Stimulated activated CD8-positive, alpha-beta memory T cell treated with anti-CD3 and anti-CD28 coated beads, Interleukin-7, amount 100 ng/mL, for 24 hours (primary cell): ENCODE results near the gene TOMM5.

Source experiments
- DNase-seq: peaks from one replicate; pipeline ENCODE4 v3.0.0-alpha.2; 2020; ENCODE audit warnings: low read depth

The TOMM5 gene

DNA sequence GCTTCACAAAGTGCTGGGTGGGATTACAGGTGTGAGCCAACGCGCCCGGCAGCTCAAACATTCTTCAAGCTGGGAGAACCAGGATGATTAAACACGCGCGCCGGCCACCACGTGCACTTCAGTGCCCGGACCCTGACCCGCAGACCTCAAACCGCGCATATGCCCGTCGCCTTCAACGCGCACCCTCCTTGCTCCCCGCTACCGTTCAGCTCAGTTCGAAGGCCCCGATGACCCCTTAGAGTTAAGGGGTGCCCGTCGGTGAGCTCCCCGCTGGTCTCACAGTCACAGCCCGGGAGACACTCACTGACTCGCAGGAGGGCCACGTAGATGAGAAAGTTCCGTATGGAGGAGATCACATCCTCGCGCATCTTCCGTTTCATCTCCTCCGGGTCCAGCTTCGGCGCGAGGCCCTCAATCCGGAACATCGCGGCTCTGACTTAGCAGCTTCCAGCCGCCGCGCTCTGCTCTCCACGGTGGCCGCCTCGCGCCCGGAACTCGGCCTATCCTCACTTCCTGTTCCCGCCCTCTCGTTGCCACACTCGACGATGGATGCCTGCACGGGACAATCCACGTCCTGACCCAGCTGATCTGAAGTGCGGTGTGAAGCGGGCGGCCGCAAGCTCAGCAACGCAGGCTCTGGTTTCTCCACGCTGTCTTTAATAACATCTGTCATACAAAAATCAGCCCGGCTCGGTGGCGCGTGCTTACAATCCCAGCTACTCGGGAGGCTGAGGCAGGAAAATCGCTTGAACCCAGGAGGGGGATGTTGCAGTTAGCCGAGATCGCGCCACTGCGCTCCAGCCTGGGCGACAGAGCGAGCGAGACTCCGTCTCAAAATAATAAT lies at the start of gene TOMM5:
TSS of gene TOMM5 (minus strand) at position 490 of the 844 bp plus-strand sequence. CDS start at position 425, 65 bp downstream.
- peak; percentile 84 for DNase-seq

DNA sequence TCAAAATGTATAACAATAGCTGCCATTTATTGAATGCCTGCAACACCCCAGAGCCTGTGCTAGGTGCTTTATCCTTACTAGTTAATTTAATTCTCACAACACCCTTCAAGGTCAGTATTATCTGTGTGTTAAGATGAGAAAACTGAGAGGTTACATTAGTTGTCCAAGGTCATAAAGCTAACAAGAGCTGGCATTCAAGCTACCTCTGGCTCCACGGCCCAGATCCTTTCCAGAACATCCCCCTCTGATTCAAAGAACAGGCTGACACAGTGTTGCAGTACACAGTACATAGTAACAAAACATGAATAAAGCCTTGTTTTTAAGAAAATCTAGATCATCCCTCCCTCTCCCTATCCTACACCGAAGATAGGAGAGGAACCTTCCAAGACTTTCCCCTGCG lies 48.9 kb upstream of the TOMM5 start:
- no peak for DNase-seq

DNA sequence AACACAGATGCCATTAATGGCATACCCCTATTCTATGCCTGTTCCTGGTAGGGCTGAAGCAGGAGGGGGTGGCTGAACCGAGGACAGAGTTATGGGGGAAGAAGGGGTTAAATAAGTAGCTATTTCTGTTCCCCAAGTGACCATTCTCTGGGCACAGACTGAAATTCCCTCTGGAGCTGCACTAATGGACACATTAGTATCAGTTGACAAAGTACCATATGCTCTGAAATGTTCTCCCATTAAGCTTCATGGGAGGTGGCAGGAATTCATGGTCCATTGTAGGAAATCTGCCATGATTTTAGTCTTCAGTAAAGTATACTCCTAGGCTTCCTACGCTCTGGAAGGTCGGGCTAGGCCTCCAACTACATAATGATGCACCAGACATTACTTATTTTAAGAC lies 47.8 kb upstream of the TOMM5 start:
- no peak for DNase-seq

DNA sequence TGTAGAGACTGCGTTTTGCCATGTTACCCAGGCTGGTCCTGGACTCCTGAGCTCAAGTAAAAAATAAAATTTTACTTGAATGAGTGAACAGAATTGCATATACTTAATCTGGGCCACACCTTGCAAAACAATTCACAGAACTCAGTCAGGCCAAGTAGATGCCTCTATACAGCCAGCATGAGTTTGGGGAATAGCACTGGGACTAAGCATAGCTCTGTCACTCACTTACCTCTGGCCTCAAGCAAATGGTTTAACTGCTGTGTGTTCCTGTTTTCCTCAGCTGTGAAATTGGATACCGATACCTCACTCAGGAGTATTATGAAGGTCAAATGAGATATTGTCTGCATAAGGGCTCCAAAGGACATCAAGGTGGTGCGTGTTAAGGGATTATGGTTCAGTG lies 47.4 kb upstream of the TOMM5 start:
- DNase-seq, result no peak

DNA sequence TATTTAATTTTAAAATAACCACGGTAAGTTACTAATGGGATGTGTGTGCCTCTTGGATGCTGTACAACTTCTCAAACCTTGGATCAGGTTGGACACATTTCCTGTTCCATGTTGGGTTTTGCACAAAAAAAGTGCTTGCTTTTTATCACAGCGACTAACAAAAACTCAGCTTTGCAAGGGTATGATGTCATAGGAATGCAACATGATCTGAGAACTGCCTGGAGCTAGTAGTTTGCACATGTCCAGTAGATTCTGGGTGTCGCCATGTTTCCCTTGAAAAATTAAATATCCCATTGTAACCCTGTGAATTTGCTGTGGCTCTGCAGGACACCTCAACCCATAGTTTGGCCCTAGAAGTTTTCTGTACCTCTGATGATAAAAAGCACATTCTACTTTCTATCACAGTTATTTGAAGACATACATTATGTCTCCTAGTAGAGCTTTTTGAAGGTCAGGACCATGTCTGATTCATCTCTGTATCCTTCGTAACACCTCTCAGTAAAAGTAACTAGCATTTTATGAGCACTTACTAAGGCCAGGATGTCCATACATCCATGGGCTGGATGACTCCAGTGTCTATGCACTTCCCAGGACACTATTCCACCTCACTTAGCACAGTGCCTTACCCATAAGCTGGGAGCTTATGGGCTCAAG lies 46.8 kb upstream of the TOMM5 start:
- DNase-seq, result no peak

DNA sequence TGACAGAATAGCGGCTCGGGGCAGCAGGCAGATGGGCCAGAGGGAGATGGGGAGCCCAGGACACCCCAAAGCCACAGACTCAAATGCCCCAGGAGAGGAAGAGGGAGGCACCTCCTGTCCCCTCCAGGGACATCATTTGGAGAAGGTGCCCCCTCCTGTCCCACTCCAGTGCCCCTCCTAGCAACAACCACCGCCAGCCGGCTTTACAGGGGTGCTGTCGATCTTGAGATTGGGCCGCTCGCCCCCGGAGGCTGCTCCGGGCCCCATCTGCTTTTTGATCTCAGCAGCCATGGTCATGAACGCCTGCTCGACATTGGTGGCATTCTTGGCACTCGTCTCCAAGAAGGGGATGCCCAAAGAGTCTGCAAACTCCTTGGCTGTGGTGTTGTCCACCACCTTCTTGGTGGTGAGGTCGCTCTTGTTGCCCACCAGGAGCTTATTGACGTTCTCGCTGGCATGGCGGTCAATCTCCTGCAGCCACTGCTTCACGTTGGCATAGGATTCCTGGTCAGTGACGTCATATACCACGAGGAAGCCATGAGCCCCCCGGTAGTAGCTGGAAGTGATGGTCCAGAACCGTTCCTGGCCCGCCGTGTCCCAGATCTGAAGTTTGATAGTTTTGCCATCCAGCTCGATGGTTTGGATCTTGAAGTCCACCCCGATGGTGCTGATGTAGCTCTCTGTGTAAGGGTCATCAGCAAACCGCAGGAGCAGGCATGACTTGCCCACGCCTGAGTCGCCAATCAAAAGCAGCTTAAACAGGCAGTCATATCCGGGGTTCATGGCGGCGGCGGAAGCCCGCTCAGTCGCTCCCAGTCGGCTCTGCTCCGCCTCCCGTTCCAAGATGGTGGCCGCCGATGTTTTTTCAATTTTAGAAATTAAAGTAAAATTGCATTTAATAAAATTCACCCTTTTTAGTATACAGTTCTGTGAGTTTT lies 44.4 kb upstream of the TOMM5 start:
- no peak for DNase-seq

DNA sequence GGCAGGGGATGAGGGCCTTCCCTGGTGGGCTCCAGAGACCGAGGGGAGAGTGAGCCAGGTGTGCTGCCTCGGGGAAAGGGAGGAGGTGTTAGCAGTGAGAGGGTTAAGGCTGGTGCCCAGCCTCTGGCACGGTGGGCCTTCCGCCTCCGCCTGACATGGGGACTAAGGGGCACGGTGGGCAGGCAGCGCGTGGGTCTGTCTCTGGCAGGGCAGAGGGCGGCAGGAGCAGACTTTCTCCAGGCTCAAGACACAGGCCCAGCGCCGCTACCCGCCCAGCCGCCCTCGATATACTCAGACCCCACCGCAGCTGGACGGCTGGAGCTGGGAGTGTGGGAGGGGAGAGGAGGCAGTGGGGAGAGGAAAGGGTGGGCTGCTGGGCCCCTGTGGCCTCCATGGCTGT lies 43.4 kb upstream of the TOMM5 start:
- no peak for DNase-seq

DNA sequence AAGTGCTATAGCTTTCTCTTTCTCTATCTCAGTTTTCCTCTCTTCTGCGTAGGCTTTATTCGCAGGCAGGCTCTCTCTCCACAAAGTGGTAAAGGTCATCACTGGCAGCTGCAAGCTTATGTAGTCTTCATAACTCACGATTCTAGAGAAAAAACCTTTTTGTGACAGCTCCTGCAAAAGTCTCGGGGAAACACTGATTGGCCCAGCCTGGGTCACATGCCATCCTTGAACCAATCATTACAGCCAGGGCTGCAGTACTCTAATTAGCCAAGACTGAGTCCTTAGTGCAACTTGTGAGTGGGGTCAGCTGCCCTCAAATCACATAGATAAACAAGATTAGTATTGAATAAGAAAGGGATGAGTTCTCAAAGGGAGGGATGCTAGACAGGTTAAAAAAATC lies 40.1 kb upstream of the TOMM5 start:
- no peak for DNase-seq

DNA sequence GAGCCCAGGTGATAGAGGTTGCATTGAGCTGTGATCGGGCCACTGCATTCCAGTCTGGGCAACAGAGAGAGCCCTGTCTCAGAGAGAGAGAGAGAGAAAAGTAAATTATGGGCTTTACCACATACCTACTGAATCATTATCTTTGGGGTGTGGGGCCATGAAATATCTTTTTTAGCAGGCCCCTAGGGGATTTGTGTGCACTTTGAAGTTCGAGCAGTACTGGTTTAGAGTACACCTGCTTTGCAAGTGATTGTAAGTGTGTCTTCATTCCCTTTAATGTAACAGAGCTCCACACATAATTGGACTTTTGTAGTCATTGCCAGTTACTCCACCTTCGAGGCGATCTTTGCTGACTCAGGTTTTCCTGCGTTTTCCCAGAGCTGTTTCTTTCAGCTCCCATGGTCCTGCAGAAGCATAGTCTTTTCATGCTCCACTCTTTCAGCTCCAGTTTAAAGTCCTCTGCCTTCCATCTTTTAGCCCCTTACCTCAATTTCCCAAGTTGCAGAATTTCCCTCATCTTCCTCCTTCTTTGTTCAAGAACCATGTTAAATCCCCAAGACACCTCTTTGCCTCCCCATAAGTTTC lies 34.4 kb upstream of the TOMM5 start:
- DNase-seq, result no peak

DNA sequence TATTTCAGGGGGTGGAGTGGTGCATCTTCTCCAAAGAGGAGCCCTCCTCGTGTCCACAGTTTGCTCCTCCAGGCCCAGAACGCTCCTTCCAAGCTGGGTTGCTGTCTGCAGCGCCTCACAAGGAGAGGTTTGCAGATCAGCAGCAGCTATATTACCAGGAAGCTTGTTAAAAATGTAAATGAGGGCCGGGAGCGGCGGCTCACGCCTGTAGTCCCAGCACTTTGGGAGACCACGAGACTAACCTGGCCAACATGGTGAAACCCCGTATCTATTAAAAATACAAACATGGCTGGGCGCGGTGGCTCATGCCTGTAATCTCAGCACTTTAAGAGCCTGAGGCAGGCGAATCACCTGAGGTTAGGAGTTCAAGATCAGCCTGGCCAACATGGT lies 33.4 kb upstream of the TOMM5 start:
- no peak for DNase-seq

DNA sequence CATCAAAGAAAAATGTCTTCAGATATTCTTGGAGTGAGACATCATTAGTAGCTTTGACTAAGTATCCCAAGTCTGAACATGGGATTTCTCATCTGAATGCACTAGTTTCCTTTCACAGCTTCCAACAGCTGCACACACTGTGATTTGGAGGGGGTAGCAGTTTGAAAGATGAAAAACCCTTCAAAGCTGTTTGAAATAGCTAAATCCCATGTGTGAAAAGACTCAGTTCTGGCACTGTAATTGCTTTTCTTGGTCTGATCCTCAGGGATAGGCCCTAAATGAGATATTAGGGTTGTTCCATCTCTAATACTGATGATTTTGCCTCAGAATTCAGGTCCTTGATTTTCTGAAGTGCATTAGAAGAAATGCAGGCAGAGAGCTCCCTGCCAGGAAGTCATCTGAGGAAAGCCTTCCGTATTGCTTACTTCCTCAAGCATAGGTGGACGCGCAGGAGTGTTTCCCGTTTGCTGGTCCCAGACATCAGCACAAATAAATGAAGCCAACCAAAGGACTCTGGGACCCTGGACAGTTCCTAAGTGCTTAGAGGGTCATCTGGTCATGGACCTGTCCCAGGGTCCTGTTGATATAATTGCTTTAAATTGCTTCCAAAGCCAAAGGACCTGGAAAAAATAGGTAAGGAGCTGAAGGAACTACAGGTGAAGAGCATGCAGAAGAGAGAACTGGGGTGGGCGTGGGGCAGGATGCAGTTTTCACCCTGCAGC lies 32.8 kb upstream of the TOMM5 start:
- no peak for DNase-seq

DNA sequence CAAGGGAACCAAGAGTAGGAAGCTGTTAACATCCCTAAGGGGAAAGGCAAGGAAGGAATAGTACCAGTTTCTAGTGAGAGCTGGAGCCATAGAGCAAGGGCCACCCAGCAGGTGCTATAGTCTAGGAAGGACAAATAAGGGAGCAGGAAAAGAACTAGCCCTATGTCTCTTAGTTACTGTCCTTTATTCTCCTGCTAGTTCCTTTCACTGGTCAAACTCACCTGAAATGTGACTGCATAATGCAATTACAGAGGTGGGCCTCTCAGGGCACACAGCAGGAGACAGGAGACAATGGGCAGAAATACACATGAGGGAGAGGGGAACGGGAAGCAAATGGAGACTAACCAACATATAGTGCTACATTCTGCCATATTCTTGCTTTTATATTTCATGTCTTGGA lies 31.7 kb upstream of the TOMM5 start:
- DNase-seq, result no peak

DNA sequence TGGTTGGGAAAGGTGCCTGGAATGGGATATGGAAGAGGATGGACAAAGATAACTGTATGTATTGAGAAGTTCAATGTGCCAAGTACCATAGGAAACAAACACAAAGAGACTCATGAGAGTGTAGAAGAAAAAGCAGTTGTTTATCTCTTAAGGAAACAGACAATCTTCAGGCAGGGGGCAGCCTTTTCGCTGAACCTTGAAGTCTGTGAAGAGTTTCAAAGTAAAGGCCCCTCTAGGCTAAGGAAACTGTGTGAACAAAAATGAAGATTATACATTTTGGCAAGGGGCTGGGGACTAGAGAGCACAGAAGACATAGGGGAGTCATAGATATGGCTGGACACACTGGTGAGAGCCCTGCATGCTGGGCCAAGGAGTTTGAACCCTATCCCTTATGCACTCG lies 30.9 kb upstream of the TOMM5 start:
- DNase-seq, result no peak

DNA sequence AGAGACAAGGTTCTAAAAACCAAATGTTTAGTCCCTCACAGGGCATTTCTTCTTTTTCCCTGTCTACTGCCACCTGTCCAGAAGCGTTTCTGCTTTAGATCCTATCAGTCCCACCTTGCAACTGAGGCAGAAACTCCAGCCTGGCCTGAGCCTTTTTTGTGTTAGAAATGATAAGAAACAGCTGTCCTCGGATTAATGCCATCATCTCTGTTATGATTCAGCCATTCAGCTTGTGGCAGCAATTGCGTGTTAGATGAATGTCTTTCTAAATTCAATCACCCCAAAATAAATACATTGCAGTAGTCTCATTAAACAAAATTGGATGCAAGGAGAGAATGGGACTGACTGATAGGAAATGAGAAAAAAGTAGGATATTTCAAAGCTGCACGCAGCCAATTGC lies 30.1 kb upstream of the TOMM5 start:
- DNase-seq, result no peak

DNA sequence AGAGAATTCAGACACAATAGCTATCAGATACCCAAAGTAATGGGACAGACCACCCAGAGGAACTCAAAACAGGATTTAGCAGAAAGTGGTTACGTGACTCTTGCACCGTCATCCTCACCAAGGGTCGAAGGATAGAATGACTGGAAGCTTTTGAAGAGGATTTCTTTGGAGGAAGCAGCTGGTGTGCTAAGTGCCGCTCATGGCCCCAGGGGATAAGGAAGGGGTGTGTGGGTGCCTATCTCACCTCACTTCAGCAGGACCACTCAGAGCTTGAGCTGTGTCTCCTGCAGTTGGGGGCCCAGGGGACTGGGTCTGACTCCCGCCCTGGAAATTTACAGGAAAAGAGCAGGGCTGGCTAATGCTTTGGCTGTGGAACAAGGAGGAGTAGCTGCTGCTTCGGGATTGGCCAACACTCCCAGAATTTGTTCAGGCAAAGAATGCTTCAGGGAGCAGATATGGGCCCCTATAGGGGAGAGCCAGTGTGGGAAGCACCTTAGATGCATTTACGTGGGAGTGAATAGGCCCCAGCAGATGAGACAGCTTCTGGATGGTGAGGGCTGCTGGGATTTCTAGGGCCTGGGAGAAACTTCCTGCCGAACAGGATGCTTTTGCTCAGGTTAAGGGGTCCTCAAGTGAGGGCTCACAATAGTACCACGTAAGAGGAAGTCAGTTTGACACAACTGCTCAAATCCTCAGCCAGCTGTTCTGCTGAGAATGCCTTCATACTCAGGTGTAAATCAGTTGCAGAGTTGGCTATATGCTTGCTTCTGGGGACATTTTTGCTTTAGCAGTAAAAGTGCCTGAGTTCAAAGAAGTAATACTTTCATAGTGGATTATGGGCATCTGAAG lies 29.1 kb upstream of the TOMM5 start:
- no peak for DNase-seq

DNA sequence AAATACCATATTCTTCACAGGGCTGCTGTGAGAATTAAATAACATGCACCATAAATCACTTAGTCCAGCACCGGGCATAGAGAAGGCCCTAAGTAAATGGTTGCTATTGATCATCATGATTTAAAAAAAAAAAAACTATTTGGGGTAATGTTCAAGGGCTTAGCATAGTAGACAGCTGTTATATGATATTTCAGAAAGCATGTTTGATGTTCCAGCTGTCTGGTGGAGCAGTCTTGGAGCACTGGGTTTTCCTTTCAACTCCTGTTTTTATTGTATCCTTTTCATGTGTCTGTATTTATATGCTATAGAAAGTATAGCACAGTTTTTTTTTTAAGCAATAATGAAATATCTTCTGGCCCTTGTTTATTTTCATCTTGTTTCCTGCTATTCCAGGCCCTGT lies 28.0 kb upstream of the TOMM5 start:
- DNase-seq, result no peak

DNA sequence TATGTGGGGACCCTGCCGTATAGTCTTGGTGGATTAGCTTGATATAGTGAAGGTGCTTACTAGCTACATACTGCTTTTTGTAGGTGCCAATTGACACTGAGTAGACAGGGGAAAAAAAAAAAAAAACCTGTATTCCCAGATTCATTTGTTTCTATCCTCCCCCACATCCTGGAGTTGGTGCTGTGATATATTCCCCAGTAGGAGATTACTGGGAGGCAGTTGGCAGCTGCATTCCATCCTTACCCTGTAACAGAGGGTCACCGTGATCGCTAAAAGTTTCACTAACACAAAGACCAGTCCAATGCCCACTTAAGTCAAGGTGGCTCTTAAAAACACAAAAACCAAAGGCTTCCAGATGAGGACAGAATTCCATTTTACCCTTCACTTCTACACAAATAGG lies 27.4 kb upstream of the TOMM5 start:
- no peak for DNase-seq

DNA sequence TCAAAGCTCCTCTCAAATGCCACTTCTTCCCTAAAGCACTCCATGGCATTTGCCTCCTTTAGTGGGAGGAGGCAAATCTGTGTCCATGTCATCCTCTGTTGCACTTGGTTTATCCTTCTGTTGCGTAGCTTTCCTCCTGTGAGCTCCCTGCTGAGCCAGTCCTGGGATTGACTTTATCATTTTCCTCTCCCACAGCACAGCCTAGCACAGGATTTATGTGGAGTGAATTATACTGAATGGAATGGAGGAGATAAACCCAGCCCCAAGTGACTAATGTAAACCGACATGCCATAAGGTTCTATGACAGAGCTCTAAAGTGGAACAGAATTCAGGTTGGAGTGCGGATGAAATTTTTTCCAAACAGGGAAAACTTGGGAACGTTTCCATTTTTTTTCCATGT lies 26.4 kb upstream of the TOMM5 start:
- no peak for DNase-seq

DNA sequence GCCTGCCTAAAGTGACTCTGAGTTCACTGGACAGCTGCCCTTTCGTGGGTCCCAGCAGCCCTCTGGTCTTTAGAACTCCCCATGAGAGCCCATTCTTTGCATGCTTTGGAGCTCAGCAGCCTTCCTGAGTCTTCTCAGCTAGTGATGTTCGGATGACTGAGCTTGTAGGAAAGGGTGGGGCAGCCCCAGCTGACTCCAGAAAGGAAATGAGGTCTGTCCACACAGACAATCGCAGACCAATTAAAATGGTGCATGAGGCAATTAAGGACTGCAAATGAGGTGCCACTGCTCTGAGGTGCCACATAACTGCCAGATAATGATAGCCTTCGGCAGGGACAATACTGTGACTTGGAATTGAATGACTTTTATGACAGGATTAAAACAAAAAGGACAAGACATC lies 25.4 kb upstream of the TOMM5 start:
- no peak for DNase-seq

DNA sequence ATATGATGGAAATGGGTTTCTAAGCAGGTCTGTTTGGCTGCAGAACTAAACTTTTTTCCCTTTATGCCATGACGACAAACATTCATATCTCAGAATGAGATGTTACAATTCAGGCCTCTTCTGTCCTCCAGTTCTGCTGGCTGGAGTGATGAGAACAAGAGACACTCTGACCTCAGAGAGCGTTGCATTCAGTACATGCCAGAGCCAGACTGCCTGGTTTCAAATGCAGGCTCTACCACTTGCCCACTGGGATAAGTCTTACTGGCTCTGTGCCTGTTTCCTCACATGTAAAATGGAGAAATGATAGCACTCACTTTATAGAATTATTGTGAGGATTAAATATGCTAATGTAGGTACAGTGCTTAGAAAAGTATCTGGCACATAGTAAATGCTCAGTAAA lies 24.8 kb upstream of the TOMM5 start:
- no peak for DNase-seq

DNA sequence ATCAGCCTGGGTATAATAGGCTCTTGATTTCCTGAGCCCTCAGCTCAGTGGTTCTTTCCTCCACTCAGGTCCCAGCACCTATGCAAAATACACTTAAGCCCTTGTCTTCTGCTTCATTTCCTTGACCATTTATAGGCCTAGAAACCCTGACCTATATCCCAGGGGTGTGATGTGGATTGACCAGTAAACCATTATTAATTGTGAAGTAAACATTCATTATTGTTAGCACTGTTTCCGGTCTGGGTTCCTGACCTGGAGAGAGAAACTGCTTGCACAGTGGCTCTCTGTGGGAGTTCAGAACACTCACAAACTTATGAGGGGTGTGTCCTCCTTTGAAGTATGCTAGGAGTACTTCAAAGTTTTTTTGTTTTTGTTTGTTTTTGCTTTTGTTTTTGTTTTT lies 19.6 kb upstream of the TOMM5 start:
- DNase-seq, result no peak
